HG03575 (cell line): Measurements from ENCODE around the gene MFSD11.
"Not testable (repeated sequence)": the region's sequence is repeated elsewhere in the genome, so short reads cannot be mapped to it uniquely, and the experiment has no call there.

ENCODE experiments used
- ATAC-seq: cut with Tn5 transposase; IDR thresholded peaks from one replicate; pipeline ENCODE4 v1.9.1; 2021; ENCODE audit not compliant: unreplicated experiment, insufficient number of reproducible peaks, low FRiP score; ENCODE audit errors: extremely low read depth

Gene MFSD11

GRCh38 chr17:76740329-76741118 lies 2.6 kb downstream of the MFSD11 start:
- ATAC-seq = no peak

GRCh38 chr17:76742958-76743357 lies 5.0 kb downstream of the MFSD11 start:
- no peak for ATAC-seq

- ATAC-seq = no peak
Measured at GRCh38 chr17:76744747-76745146, 6.8 kb downstream of the MFSD11 start.

DNA sequence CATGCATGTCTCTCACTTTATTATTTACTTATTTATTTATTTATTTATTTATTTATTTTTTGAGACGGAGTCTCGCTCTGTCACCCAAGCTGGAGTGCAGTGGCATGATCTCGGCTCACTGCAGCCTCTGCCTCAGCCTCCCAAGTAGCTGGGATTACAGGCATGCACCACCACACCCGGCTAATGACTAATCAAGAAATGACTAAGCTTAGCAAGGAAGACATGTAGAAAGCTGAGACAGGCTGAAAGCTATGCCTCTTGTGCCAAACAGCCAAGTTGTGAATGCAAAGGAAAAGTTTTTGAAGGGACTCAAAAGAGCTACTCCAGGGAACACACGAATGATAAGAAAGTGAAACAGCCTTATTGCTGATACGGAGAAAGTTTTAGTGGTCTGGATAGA lies 7.9 kb downstream of the MFSD11 start:
- not testable (repeated sequence) for ATAC-seq

DNA sequence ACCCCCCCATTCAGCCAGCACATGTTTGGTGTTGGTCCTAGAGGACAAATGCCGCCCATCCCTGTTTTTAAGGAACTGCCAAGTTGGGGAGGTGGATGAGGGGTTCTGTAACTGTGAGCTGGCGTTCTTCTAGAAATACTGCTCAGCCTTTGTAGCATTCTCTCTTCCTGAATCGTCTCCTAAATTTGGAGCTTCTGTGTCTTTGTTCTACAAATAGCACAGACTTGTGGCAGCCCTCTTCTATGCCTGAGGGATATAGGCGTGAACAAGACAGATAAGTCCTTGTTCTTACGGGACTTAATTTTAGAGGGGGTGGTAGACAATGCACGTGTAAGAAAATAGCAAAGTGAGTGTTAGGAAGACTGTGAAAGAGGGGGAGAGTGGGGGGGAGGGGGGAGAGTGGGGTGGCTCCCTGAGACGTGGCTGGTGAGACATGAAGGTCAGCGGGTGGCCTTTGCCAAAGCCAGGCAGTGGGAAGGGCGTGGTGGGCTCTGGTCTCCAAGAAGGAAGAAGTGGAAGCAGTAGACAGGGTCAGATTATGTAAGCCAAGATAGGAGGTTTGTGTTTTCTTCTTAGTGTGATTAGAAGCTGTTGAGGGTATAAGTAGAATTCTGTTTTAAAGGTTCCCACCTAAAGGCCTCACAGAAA lies 9.9 kb downstream of the MFSD11 start:
- no peak for ATAC-seq

- no peak for ATAC-seq
Measured at GRCh38 chr17:76748657-76749056, 10.7 kb downstream of the MFSD11 start.

DNA sequence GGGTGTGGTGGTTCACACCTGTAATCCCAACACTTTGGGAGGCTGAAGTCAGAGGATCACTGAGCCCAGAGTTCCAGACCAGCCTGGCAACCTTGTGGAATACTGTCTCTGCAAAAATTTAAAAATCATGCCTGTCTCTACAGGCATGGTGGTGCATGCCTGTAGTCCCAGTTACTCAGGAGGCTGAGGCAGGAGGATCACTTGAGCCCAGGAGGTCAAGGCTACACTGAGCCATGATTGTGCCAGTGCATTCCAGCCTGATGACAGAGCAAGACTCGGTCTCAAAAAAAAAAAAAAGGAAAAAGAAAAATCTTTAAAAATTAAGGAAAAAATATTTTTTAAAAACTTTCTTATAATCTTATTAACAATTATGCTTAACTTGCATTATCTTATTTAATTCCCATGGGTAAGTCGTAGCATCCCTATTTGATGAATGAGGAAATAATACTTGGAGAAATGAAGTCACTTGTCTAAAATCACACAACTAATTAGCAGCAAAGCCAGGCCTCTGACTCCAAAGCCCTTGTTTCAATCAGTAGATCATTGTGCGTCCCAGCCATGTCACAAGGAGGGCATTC lies 13.6 kb downstream of the MFSD11 start:
- no peak for ATAC-seq

- no peak for ATAC-seq
Measured at GRCh38 chr17:76752006-76752405, 14.1 kb downstream of the MFSD11 start.

- no peak for ATAC-seq
Measured at GRCh38 chr17:76753061-76753961, 15.4 kb downstream of the MFSD11 start.

- ATAC-seq = no peak
Measured at GRCh38 chr17:76755285-76755684, 17.4 kb downstream of the MFSD11 start.

- no peak for ATAC-seq
Measured at GRCh38 chr17:76757256-76757655, 19.3 kb downstream of the MFSD11 start.

DNA sequence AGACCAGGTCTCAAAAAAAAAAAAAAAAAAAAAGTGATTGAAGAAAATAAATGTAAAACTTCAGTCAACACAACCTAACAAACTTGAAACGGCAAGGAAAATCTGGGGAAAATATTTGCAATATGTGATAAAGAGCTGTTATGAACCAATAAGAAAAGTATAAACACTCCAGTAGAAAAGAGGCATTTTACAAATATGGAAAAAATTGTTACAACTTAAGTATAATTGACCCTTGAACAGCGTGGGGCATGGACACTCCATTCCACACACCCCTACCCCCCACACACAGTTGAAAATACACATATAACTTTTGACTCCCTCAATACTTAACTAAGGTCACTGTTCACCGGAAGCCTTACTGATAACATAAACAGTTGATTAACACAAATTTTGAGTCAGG lies 20.7 kb downstream of the MFSD11 start:
- ATAC-seq = no peak

- no peak for ATAC-seq
Measured at GRCh38 chr17:76772842-76773525, 35.1 kb downstream of the MFSD11 start.

GRCh38 chr17:76775021-76775600 lies 37.2 kb downstream of the MFSD11 start:
- ATAC-seq = no peak

- no peak for ATAC-seq
Measured at GRCh38 chr17:76781056-76781982, 43.4 kb downstream of the MFSD11 start.

GRCh38 chr17:76783146-76783545 lies 45.2 kb downstream of the MFSD11 start:
- no peak for ATAC-seq

DNA sequence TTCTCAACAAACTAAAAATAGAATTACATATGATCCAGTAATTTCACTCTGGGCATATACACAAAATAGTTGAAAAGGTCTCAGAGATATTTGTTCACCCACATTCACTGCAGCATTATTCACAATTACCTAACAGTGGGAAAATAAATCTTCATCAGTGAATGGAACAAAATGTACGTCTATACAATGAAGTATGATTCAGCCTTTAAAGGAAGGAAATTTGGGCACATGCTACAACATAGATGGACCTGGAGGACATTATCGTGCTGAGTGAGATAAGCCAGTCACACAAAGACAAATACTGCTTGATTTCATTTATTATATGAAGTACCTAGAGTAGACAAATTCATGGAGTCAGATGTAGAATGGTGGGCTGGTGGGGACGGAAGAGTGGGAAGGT lies 47.0 kb downstream of the MFSD11 start:
- ATAC-seq = no peak
